Neuronal stem cell (in vitro differentiated cells): Measurements from ENCODE around the gene TRPC6.

Experiments
- DNase-seq: peaks from one replicate; pipeline ENCODE4 v3.0.0-alpha.2; 2013; ENCODE audit warnings: low spot score
- H2AFZ ChIP-seq: one replicate; pipeline ENCODE4 v1.6.1; 2013; ENCODE audit warnings: mild to moderate bottlenecking, low read length, inconsistent platforms
- H2AK5ac ChIP-seq: 2 replicates; pipeline ENCODE4 v1.6.1; 2013; ENCODE audit warnings: low read depth, mild to moderate bottlenecking, inconsistent platforms, low read length, moderate library complexity, mixed read lengths
- H2BK120ac ChIP-seq: 2 replicates; pipeline ENCODE4 v1.6.1; 2013; ENCODE audit warnings: low read depth, mild to moderate bottlenecking, inconsistent platforms, low read length, moderate library complexity, mixed read lengths
- H2BK12ac ChIP-seq: one replicate; pipeline ENCODE4 v1.6.1; 2013; ENCODE audit warnings: low read length, inconsistent platforms
- H2BK15ac ChIP-seq: 2 replicates; pipeline ENCODE4 v1.6.1; 2013; ENCODE audit warnings: mild to moderate bottlenecking, low read length, inconsistent platforms, mixed read lengths
- H2BK5ac ChIP-seq: one replicate; pipeline ENCODE4 v1.6.1; 2013; ENCODE audit warnings: inconsistent platforms, mild to moderate bottlenecking, low read length, moderate library complexity
- H3K14ac ChIP-seq: one replicate; pipeline ENCODE4 v1.6.1; 2013; ENCODE audit warnings: low read length, inconsistent platforms
- H3K18ac ChIP-seq: 2 replicates; pipeline ENCODE4 v1.6.1; 2013; ENCODE audit warnings: low read length, inconsistent platforms
- H3K23ac ChIP-seq: 2 replicates; pipeline ENCODE4 v1.6.1; 2013; ENCODE audit warnings: low read depth, mild to moderate bottlenecking, mixed read lengths, low read length, inconsistent platforms; ENCODE audit not compliant: poor library complexity
- H3K27ac ChIP-seq: replicated peaks from 3 replicates; pipeline ENCODE4 v1.5.1; 2013; ENCODE audit warnings: low read length, inconsistent platforms
- H3K27me3 ChIP-seq, 3 experiments: 2 replicates each; pipeline ENCODE4 v1.6.1; 2013; ENCODE audit warnings: low read length in 3 of 3, mild to moderate bottlenecking in 2 of 3, inconsistent platforms in 1 of 3, low read depth in 1 of 3, mixed read lengths in 1 of 3, moderate library complexity in 1 of 3; ENCODE audit not compliant: control insufficient read depth in 3 of 3, insufficient read depth in 3 of 3
- H3K36me3 ChIP-seq, 2 donors: replicated peaks in 1 of 2; 2 replicates each; pipeline ENCODE4 v1.6.1; 2013; ENCODE audit warnings: low read length in 2 of 2; ENCODE audit not compliant: control insufficient read depth in 2 of 2, insufficient read depth in 2 of 2
- H3K4ac ChIP-seq: 2 replicates; pipeline ENCODE4 v1.6.1; 2013; ENCODE audit warnings: inconsistent platforms, mild to moderate bottlenecking, low read length, moderate library complexity
- H3K4me1 ChIP-seq, 2 donors: 1 replicate in 1 of 2; 2 replicates in 1 of 2; pipeline ENCODE4 v1.6.1; 2013; ENCODE audit warnings: low read length in 2 of 2, low read depth in 1 of 2; ENCODE audit not compliant: control insufficient read depth in 2 of 2, insufficient read depth in 1 of 2
- H3K4me2 ChIP-seq: one replicate; pipeline ENCODE4 v1.6.1; 2013; ENCODE audit warnings: mild to moderate bottlenecking, low read length, inconsistent platforms; ENCODE audit not compliant: insufficient read depth, poor library complexity, severe bottlenecking
- H3K4me3 ChIP-seq, 2 donors: 2 replicates each; pipeline ENCODE4 v1.5.1; 2013; ENCODE audit warnings: low read length in 2 of 2, mild to moderate bottlenecking in 2 of 2, inconsistent platforms in 1 of 2, moderate library complexity in 1 of 2
- H3K79me1 ChIP-seq: one replicate; pipeline ENCODE4 v1.6.1; 2013; ENCODE audit warnings: low read depth, mild to moderate bottlenecking, inconsistent platforms, low read length, moderate library complexity
- H3K9ac ChIP-seq: one replicate; pipeline ENCODE4 v1.6.1; 2013; ENCODE audit warnings: mild to moderate bottlenecking, low read depth, low read length, inconsistent platforms; ENCODE audit not compliant: poor library complexity
- H3K9me3 ChIP-seq, 2 donors: replicated peaks in 1 of 2; 2 replicates each; pipeline versions ENCODE3 to v1.6.1; 2013; ENCODE audit warnings: low read length in 2 of 2, mild to moderate bottlenecking in 2 of 2, inconsistent platforms in 1 of 2, low read depth in 1 of 2, mixed read lengths in 1 of 2, moderate library complexity in 1 of 2; ENCODE audit not compliant: control insufficient read depth in 2 of 2, insufficient read depth in 1 of 2
- H4K8ac ChIP-seq: one replicate; pipeline ENCODE4 v1.6.1; 2013; ENCODE audit warnings: low read depth, mild to moderate bottlenecking, inconsistent platforms, low read length, moderate library complexity
- H4K91ac ChIP-seq: one replicate; pipeline ENCODE4 v1.6.1; 2013; ENCODE audit warnings: low read length, low read depth, mild to moderate bottlenecking, inconsistent platforms; ENCODE audit not compliant: poor library complexity
- WGBS, 2 donors: extraction: QIAGEN DNeasy Blood & Tissue Kit; methylation state at CpG; one replicate each; pipeline ENCODE4 v1.1.7; 2013; ENCODE audit warnings: missing lambda C conversion rate in 2 of 2, mixed read lengths in 1 of 2; ENCODE audit not compliant: insufficient read length in 2 of 2, insufficient replicate concordance in 1 of 2; ENCODE audit errors: extremely low coverage in 2 of 2; 5-methylcytosine and 5-hydroxymethylcytosine counted together

The TRPC6 gene

GRCh38 chr11:101508370-101508769 is 75.4 kb downstream of the TRPC6 start:
- H4K91ac ChIP-seq = no peak overlapping the region
- no peak overlapping the region for H3K27ac ChIP-seq
- no peak overlapping the region for H3K9ac ChIP-seq
- no peak overlapping the region for H2BK15ac ChIP-seq
- no peaks in the 10 kb centered on the region for H3K79me1 ChIP-seq
- H3K36me3 ChIP-seq = no peaks in the 10 kb centered on the region
- H3K4me3 ChIP-seq = no peak overlapping the region
- H3K27me3 ChIP-seq = no peaks in the 10 kb centered on the region
- no peak overlapping the region for H3K18ac ChIP-seq
- H2BK5ac ChIP-seq = no peak overlapping the region
- no peak overlapping the region for H3K4ac ChIP-seq
- DNase-seq = no peak
- H2BK12ac ChIP-seq = no peak overlapping the region
- H2AFZ ChIP-seq = no peak overlapping the region
- no peak overlapping the region for H3K14ac ChIP-seq
- H3K23ac ChIP-seq = no peak overlapping the region
- no peak overlapping the region for H2BK120ac ChIP-seq
- H2AK5ac ChIP-seq = no peak overlapping the region
- no peak overlapping the region for H3K4me2 ChIP-seq
- WGBS, 2 donors = no CpG with 5 or more reads among the region's 2 CpGs
- H3K4me1 ChIP-seq = no peaks in the 10 kb centered on the region
- no peak overlapping the region for H4K8ac ChIP-seq
- no peaks in the 10 kb centered on the region for H3K9me3 ChIP-seq

DNA sequence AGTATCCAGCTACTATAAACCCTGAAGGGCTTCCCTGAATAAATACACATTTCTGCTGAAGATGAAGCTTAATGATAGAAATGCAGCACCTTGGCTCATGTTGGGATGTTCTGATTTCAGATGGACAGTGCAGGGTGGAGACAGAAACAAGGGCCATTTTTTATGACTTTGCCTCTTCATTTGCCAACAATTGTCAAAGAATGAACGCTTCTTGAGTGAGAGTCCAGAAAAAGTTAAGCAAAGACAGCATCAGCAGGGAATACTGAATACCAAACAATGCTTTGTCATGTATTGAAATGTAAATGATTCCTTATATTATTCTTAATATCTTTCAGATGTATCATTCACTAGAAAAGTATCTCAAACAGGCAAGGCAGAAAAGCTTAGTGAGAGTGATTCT is 84.9 kb downstream of the TRPC6 start:
- Histone ChIP-seq H2BK120ac (no peak overlapping the region), H3K4ac (no peak overlapping the region), H3K27ac (no peak overlapping the region)

GRCh38 chr11:101497291-101497690 is 86.5 kb downstream of the TRPC6 start:
- no peak overlapping the region for H3K18ac ChIP-seq
- H2AK5ac ChIP-seq = no peak overlapping the region
- no peak overlapping the region for H3K4me2 ChIP-seq
- H4K8ac ChIP-seq = no peak overlapping the region
- WGBS, 2 donors = no CpG with 5 or more reads among the region's 5 CpGs
- no peak overlapping the region for H2BK120ac ChIP-seq
- no peak overlapping the region for H3K23ac ChIP-seq
- no peak overlapping the region for H4K91ac ChIP-seq
- H3K4ac ChIP-seq = no peak overlapping the region
- H3K79me1 ChIP-seq = no peaks in the 10 kb centered on the region
- no peaks in the 10 kb centered on the region for H3K36me3 ChIP-seq
- no peak for DNase-seq
- H3K9ac ChIP-seq = no peak overlapping the region
- no peaks in the 10 kb centered on the region for H3K27me3 ChIP-seq
- no peak overlapping the region for H2BK5ac ChIP-seq
- no peak overlapping the region for H2BK15ac ChIP-seq
- H3K9me3 ChIP-seq = no peaks in the 10 kb centered on the region
- no peak overlapping the region for H3K14ac ChIP-seq
- H3K4me1 ChIP-seq = no peaks in the 10 kb centered on the region
- no peak overlapping the region for H3K27ac ChIP-seq
- no peak overlapping the region for H2AFZ ChIP-seq
- H2BK12ac ChIP-seq = no peak overlapping the region
- no peak overlapping the region for H3K4me3 ChIP-seq

More for the DNA sequence above, 84.9 kb downstream of the TRPC6 start:
- no peak overlapping the region for H3K9ac ChIP-seq
- H3K4me2 ChIP-seq = no peak overlapping the region
- no peak overlapping the region for H4K91ac ChIP-seq
- H3K79me1 ChIP-seq = no peaks in the 10 kb centered on the region
- no peak overlapping the region for H4K8ac ChIP-seq
- H2BK5ac ChIP-seq = no peak overlapping the region
- DNase-seq = no peak
- no peak overlapping the region for H2AFZ ChIP-seq
- no peaks in the 10 kb centered on the region for H3K27me3 ChIP-seq
- no peak overlapping the region for H3K4me3 ChIP-seq
- H3K9me3 ChIP-seq = no peaks in the 10 kb centered on the region
- no peak overlapping the region for H2AK5ac ChIP-seq
- H3K4me1 ChIP-seq = no peaks in the 10 kb centered on the region
- no peak overlapping the region for H3K23ac ChIP-seq
- H3K18ac ChIP-seq = no peak overlapping the region
- H2BK12ac ChIP-seq = no peak overlapping the region
- WGBS, 2 donors = no CpG with 5 or more reads among the region's 1 CpG
- H3K36me3 ChIP-seq = no peaks in the 10 kb centered on the region
- no peak overlapping the region for H3K14ac ChIP-seq
- no peak overlapping the region for H2BK15ac ChIP-seq

- Histone ChIP-seq H2BK120ac (no peak overlapping the region), H2BK12ac (no peak overlapping the region), H3K27ac (no peak overlapping the region), H2AK5ac (no peak overlapping the region), H2AFZ (no peak overlapping the region), H3K27me3 (no peaks in the 10 kb centered on the region), H3K79me1 (no peaks in the 10 kb centered on the region), H3K4me3 (no peak overlapping the region), H3K23ac (no peak overlapping the region), H2BK5ac (no peak overlapping the region), H3K4me1 (no peaks in the 10 kb centered on the region), H3K36me3 (no peaks in the 10 kb centered on the region), H4K91ac (no peak overlapping the region), H3K4me2 (no peak overlapping the region), H4K8ac (no peak overlapping the region), H3K9me3 (no peaks in the 10 kb centered on the region), H3K9ac (no peak overlapping the region), H3K14ac (no peak overlapping the region), H3K18ac (no peak overlapping the region), H3K4ac (no peak overlapping the region), H2BK15ac (no peak overlapping the region)
- no peak for DNase-seq
- no CpG with 5 or more reads among the region's 2 CpGs for WGBS, 2 donors
Measured at GRCh38 chr11:101487775-101488174, 96.0 kb downstream of the TRPC6 start.
